SK-N-SH (cell line): Measurements from ENCODE around the gene FCHSD2. TPM values are rescaled to one million over a fixed set of nuclear protein-coding genes. Genes with fewer than 3 reads are reported as not detected.

Experiments
- CTCF ChIA-PET: fragments of 300-600, 350-600 bp; formaldehyde crosslinking; extraction: SDS; loops from one replicate; lab custom pipeline; 2021; lab: Yijun Ruan, JAX
- POLR2A ChIA-PET: fragments of 350-600 bp; sonication (Branson Sonifier 250); formaldehyde crosslinking; extraction: SDS; loops from one replicate; lab custom pipeline; 2020; ENCODE audit warnings: antibody characterized with exemption, inconsistent platforms; lab: Yijun Ruan, JAX
- DNase-seq: peaks from one replicate; pipeline ENCODE4 v3.0.0; 2012
- H2AFZ ChIP-seq: fragments of 200-600 bp; sonication (generic); 2 replicates; pipeline ENCODE4 v1.8.1; 2016; ENCODE audit warnings: antibody characterized with exemption, mild to moderate bottlenecking, low read depth
- H3F3A ChIP-seq: fragments of 200-600 bp; sonication (generic); replicated peaks from 2 replicates; pipeline ENCODE3; 2016; ENCODE audit warnings: antibody characterized with exemption, mild to moderate bottlenecking; ENCODE audit not compliant: insufficient read depth
- H3K27ac ChIP-seq, 2 experiments: fragments of 200-500 bp in 1 of 2; fragments of 200-600 bp in 1 of 2; sonication (Bioruptor generic) in 1 of 2; sonication (generic), shearing (Covaris generic) in 1 of 2; 2 replicates each; pipeline versions ENCODE4 v1.5.1 to v1.6.1; 2014 to 2016; ENCODE audit warnings: low read depth in 2 of 2, inconsistent platforms in 1 of 2, low read length in 1 of 2, mild to moderate bottlenecking in 1 of 2, mixed read lengths in 1 of 2
- H3K27me3 ChIP-seq: fragments of 200-600 bp; sonication (generic), shearing (Covaris generic); 2 replicates; pipeline ENCODE4 v1.6.1; 2016; ENCODE audit warnings: mixed run types; ENCODE audit not compliant: insufficient read depth
- H3K36me3 ChIP-seq, 2 experiments: fragments of 200-500 bp in 1 of 2; fragments of 200-600 bp in 1 of 2; sonication (Bioruptor generic) in 1 of 2; sonication (generic) in 1 of 2; replicated peaks in 1 of 2; 2 replicates each; pipeline versions ENCODE3 to v1.5.1; 2014 to 2016; ENCODE audit warnings: low read length in 1 of 2, mild to moderate bottlenecking in 1 of 2; ENCODE audit not compliant: insufficient read depth in 2 of 2, control insufficient read depth in 1 of 2
- H3K4me1 ChIP-seq, 2 experiments: fragments of 200-500 bp in 1 of 2; fragments of 200-600 bp in 1 of 2; sonication (Bioruptor generic) in 1 of 2; sonication (generic), shearing (Covaris generic) in 1 of 2; 2 replicates each; pipeline versions ENCODE4 v1.5.1 to v1.6.1; 2014 to 2016; ENCODE audit warnings: low read depth in 1 of 2, low read length in 1 of 2, mixed run types in 1 of 2; ENCODE audit not compliant: insufficient read depth in 2 of 2, control insufficient read depth in 1 of 2
- H3K4me2 ChIP-seq: fragments of 200-600 bp; sonication (generic), shearing (Covaris generic); 2 replicates; pipeline ENCODE4 v1.6.1; 2017; ENCODE audit warnings: mixed run types
- H3K4me3 ChIP-seq, 2 experiments: fragments of 200-500 bp in 1 of 2; fragments of 200-600 bp in 1 of 2; sonication (Bioruptor generic) in 1 of 2; sonication (generic), shearing (Covaris generic) in 1 of 2; 2 replicates each; pipeline versions ENCODE4 v1.5.1 to v1.8.1; 2014 to 2016; ENCODE audit warnings: low read depth in 2 of 2, inconsistent platforms in 1 of 2, low read length in 1 of 2, mild to moderate bottlenecking in 1 of 2, mixed read lengths in 1 of 2, moderate library complexity in 1 of 2
- H3K79me2 ChIP-seq: fragments of 200-600 bp; sonication (generic); 2 replicates; pipeline ENCODE4 v1.8.1; 2017; ENCODE audit warnings: mild to moderate bottlenecking; ENCODE audit not compliant: insufficient read depth
- H3K9ac ChIP-seq: fragments of 200-600 bp; sonication (generic); 2 replicates; pipeline ENCODE4 v1.6.1; 2017; ENCODE audit warnings: mixed run types
- H3K9me2 ChIP-seq: fragments of 200-600 bp; sonication (generic); 2 replicates; pipeline ENCODE4 v1.6.1; 2017; ENCODE audit warnings: mixed run types
- H3K9me3 ChIP-seq: fragments of 200-600 bp; sonication (generic); 2 replicates; pipeline ENCODE4 v1.6.1; 2017; ENCODE audit warnings: mixed run types, mild to moderate bottlenecking, moderate library complexity
- H4K20me1 ChIP-seq: fragments of 200-600 bp; sonication (generic); 2 replicates; pipeline ENCODE4 v1.6.1; 2017; ENCODE audit warnings: mild to moderate bottlenecking, mixed run types; ENCODE audit not compliant: insufficient read depth
- ELF1 ChIP-seq: IDR thresholded peaks from 2 replicates; pipeline ENCODE4 v1.4.0; 2012
- FOSL2 ChIP-seq: IDR thresholded peaks from 2 replicates; pipeline ENCODE4 v1.4.0; 2012; ENCODE audit warnings: low read depth, mild to moderate bottlenecking, moderate library complexity, borderline replicate concordance
- FOXM1 ChIP-seq: IDR thresholded peaks from 2 replicates; pipeline ENCODE4 v1.4.0; 2012; ENCODE audit warnings: low read depth, mild to moderate bottlenecking
- GATA2 ChIP-seq: sonication (generic); formaldehyde crosslinking; IDR thresholded peaks from 2 replicates; pipeline ENCODE4 v1.5.0; 2020; ENCODE audit warnings: mild to moderate bottlenecking, missing genetic modification reagents
- JUND ChIP-seq: IDR thresholded peaks from 2 replicates; pipeline ENCODE4 v1.4.0; 2012
- MXI1 ChIP-seq: IDR thresholded peaks from 2 replicates; pipeline ENCODE4 v1.6.1; 2012; ENCODE audit warnings: mild to moderate bottlenecking, low read depth, low read length, improper control_type of control experiment
- NRF1 ChIP-seq: IDR thresholded peaks from 2 replicates; pipeline ENCODE4 v1.6.1; 2012; ENCODE audit warnings: low read depth, mild to moderate bottlenecking, low read length
- PBX3 ChIP-seq: IDR thresholded peaks from 2 replicates; pipeline ENCODE4; 2012
- RCOR1 ChIP-seq: fragments of 150-350 bp; IDR thresholded peaks from 2 replicates; pipeline ENCODE4 v1.6.1; 2017; ENCODE audit warnings: antibody characterized with exemption, low read length
- REST ChIP-seq: IDR thresholded peaks from 2 replicates; pipeline ENCODE4 v1.6.1; 2012; ENCODE audit warnings: mild to moderate bottlenecking, low read depth, low read length, moderate library complexity
- RXRA ChIP-seq: IDR thresholded peaks from 2 replicates; pipeline ENCODE4 v1.4.0; 2012; ENCODE audit warnings: low read depth, mild to moderate bottlenecking, borderline replicate concordance
- SIN3A ChIP-seq: IDR thresholded peaks from 2 replicates; pipeline ENCODE4 v1.6.1; 2012; ENCODE audit warnings: low read depth, mild to moderate bottlenecking, low read length, moderate library complexity, borderline replicate concordance
- TAF1 ChIP-seq: IDR thresholded peaks from 2 replicates; pipeline ENCODE4 v1.6.1; 2012; ENCODE audit warnings: low read depth, mild to moderate bottlenecking, low read length, moderate library complexity, borderline replicate concordance
- TEAD4 ChIP-seq: IDR thresholded peaks from 2 replicates; pipeline ENCODE4 v1.4.0; 2012; ENCODE audit warnings: mild to moderate bottlenecking, borderline replicate concordance; ENCODE audit not compliant: insufficient read depth
- ZBTB33 ChIP-seq: IDR thresholded peaks from 2 replicates; pipeline ENCODE4 v1.4.0; 2012; ENCODE audit warnings: low read depth, borderline replicate concordance
- WGBS: methylation state at CpG from one replicate; pipeline ENCODE4 v1.1.6; 2017; ENCODE audit warnings: low lambda C conversion rate; 5-methylcytosine and 5-hydroxymethylcytosine counted together
- polyA plus RNA-seq, 3 experiments: library from polyadenylated mRNA; depleted of rRNA; stranded (reverse); fragments of >200 nt; gene quantifications; 2 replicates each; pipeline ENCODE4 v1.2.3, GENCODE V29; 2012

The FCHSD2 gene
- polyA plus RNA-seq, 1 of the 3 experiments (the other 2 are of a cell fraction): 10.4 TPM

GRCh38 chr11:72932132-72932570 is 210.0 kb downstream of the FCHSD2 start:
- no peak overlapping the region for H3K4me2 ChIP-seq

More at GRCh38 chr11:72932132-72932570, 210.0 kb downstream of the FCHSD2 start:
- DNase-seq: no peak
- ChIA-PET POLR2A (no interaction called here), CTCF (no interaction called here)
- Histone ChIP-seq H3F3A (no peaks in the 10 kb centered on the region), H3K9me3 (no peaks in the 10 kb centered on the region), H3K79me2 (no peaks in the 10 kb centered on the region), H3K9ac (no peak overlapping the region), H3K27me3 (no peaks in the 10 kb centered on the region), H3K36me3 (no peaks in the 10 kb centered on the region), H3K27ac (no peak overlapping the region), H4K20me1 (no peaks in the 10 kb centered on the region), H3K4me1 (no peaks in the 10 kb centered on the region; a peak in 1 of 4 replicates), H2AFZ (no peak overlapping the region), H3K4me3 (no peak overlapping the region), H3K9me2 (no peaks in the 10 kb centered on the region)
- 69% methylated on average over 1 of the region's 1 CpG for WGBS
- TF ChIP-seq TEAD4 (no peak), FOXM1 (no peak), RXRA (no peak), JUND (no peak), GATA2 (CRISPR knock-in tag) (no peak), FOSL2 (no peak), ELF1 (no peak), REST (no peak), PBX3 (no peak), RCOR1 (no peak), ZBTB33 (no peak), SIN3A (no peak), TAF1 (no peak), MXI1 (no peak), NRF1 (no peak)
